Activated CD8-positive, alpha-beta T cell treated with anti-CD3 and anti-CD28 coated beads for 36 hours (primary cell): Measurements from ENCODE around the gene SLC37A4. TPM values are rescaled to one million over a fixed set of nuclear protein-coding genes. Genes with fewer than 3 reads are reported as not detected.

ENCODE experiments used
- ATAC-seq: fragments of 200-7000 bp; cut with Tn5 transposase; one replicate; pipeline ENCODE4 v1.10.0; 2021; ENCODE audit warnings: mild to moderate bottlenecking, moderate library complexity
- CTCF ChIA-PET: fragments of 350-600 bp; sonication (Branson Sonifier 250); formaldehyde crosslinking; loops from one replicate; lab custom pipeline; 2021; ENCODE audit warnings: antibody characterized with exemption; lab: Charles Lee
- POLR2A ChIA-PET: fragments of 350-600 bp; sonication (Branson Sonifier 250); formaldehyde crosslinking; loops from one replicate; lab custom pipeline; 2021; ENCODE audit warnings: antibody characterized with exemption; lab: Charles Lee
- DNase-seq: peaks from one replicate; pipeline ENCODE4 v3.0.0-alpha.2; 2020
- H3K27ac Mint-ChIP-seq: one replicate; pipeline ENCODE4 v1.8.0; 2021; ENCODE audit warnings: mild to moderate bottlenecking, mixed read lengths
- H3K27me3 Mint-ChIP-seq: one replicate; pipeline ENCODE4 v1.8.0; 2021; ENCODE audit warnings: mixed read lengths
- H3K36me3 Mint-ChIP-seq: one replicate; pipeline ENCODE4 v1.8.0; 2021; ENCODE audit warnings: low read depth, mixed read lengths
- H3K4me1 Mint-ChIP-seq: one replicate; pipeline ENCODE4 v1.8.0; 2021; ENCODE audit warnings: low read depth, mixed read lengths
- H3K4me3 Mint-ChIP-seq: one replicate; pipeline ENCODE4 v1.8.0; 2021; ENCODE audit warnings: mild to moderate bottlenecking, moderate library complexity, mixed read lengths
- H3K9me3 Mint-ChIP-seq: one replicate; pipeline ENCODE4 v1.8.0; 2021; ENCODE audit warnings: mixed read lengths
- intact Hi-C: fragments of 100-400 bp; cut with micrococcal nuclease; formaldehyde crosslinking; loops from one replicate; pipeline ENCODE4 v1.10.0; 2022
- total RNA-seq, 2 experiments: library from RNA; stranded (reverse); gene quantifications; one replicate each; pipeline ENCODE4 v1.2.3, GENCODE V29; 2021
- TF ChIP-seq, protein P1 (sequence below): fragments of 200-600 bp; IDR thresholded peaks from one replicate; pipeline ENCODE4 v1.8.0; 2022; ENCODE audit warnings: antibody characterized with exemption, mild to moderate bottlenecking

The SLC37A4 gene
- total RNA-seq, 2 experiments from 2014 or later, result 32.4 to 35.2 TPM

DNA sequence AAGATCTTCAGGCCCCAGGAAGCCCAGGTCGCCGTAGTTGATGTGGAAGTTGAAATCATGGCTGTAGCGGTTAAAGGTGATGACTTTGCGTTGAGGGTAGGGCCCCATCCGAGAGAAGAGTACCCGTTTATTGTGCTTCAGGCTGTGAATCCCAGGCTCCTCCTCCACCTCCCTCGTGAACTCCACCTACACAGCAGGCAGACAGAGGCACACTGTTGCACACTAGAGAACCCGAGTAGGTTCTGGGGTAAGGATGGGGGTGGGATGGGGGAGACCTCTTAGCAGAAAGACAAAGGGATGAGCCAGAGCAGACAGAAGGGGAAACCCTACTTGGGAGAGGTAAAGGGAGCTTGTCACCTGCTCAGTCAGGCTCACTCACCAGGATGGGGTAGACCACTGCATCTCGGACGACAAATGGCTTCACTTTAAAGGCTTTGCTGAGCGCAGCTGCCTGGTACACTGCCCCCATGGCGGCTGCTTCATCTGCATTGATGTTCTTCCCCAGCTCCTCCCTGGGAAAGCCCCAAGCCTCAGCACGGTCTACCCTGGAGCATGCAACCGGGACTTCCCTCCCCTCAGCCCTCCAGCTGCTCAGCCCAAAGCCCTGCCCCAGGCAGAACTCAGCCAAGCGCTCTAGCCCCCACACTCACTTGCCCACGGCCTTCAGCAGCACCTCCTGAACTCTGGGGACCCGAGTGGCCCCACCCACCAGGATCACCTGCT, 20.9 kb upstream of the SLC37A4 start:
- ATAC-seq, result peak; percentile 28
- Mint-ChIP-seq H3K9me3 (no peaks in the 10 kb centered on the region), H3K4me3 (no peak overlapping the region), H3K4me1 (peaks cover 37% of the 10 kb centered on the region), H3K27ac (peak overlapping the region; percentile 55), H3K27me3 (no peaks in the 10 kb centered on the region), H3K36me3 (peaks cover 73% of the 10 kb centered on the region)
- TF ChIP-seq, protein P1, sequence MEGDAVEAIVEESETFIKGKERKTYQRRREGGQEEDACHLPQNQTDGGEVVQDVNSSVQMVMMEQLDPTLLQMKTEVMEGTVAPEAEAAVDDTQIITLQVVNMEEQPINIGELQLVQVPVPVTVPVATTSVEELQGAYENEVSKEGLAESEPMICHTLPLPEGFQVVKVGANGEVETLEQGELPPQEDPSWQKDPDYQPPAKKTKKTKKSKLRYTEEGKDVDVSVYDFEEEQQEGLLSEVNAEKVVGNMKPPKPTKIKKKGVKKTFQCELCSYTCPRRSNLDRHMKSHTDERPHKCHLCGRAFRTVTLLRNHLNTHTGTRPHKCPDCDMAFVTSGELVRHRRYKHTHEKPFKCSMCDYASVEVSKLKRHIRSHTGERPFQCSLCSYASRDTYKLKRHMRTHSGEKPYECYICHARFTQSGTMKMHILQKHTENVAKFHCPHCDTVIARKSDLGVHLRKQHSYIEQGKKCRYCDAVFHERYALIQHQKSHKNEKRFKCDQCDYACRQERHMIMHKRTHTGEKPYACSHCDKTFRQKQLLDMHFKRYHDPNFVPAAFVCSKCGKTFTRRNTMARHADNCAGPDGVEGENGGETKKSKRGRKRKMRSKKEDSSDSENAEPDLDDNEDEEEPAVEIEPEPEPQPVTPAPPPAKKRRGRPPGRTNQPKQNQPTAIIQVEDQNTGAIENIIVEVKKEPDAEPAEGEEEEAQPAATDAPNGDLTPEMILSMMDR, result no peak
- ChIA-PET POLR2A (interaction anchor here (0.6 to 1.9 kb wide), 7 partner anchors 9 to 1826 kb away, joined by 3 to 9 read pairs (median 3); partner anchors contain the start of gene SLC37A4), CTCF (no interaction called here)
- DNase-seq, result peak; percentile 34
- intact Hi-C loops, result no loop called here

DNA sequence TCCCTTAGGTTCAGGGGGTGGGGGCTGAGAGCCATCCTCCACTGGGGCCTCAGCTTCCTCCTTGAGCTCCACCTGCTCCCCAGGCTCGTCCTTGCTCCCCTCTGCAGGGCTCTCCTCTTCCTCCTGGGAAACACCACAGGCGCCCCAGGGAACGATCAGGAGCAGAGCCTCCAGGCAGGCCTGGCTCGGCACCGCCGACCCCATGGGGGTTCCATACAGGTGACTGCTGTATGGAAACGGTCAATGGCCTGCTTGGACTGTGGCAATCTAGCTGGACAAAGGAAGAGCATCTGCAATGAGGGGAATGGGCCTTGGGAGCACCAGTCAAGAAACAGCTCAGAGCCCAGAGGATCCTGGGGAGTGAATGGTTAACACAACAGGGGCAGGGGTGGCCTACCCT, 18.4 kb upstream of the SLC37A4 start:
- intact Hi-C loops, result no loop called here
- DNase-seq (no peak), ATAC-seq (no peak)
- Mint-ChIP-seq H3K4me3 (no peak overlapping the region), H3K27me3 (no peaks in the 10 kb centered on the region), H3K27ac (no peak overlapping the region), H3K4me1 (peaks cover 21% of the 10 kb centered on the region), H3K9me3 (no peaks in the 10 kb centered on the region), H3K36me3 (peaks cover 61% of the 10 kb centered on the region)
- ChIA-PET CTCF (interaction anchor here (2.0 kb wide), 1 partner anchor 18 kb away, joined by 7 read pairs; the partner anchor contains the start of gene SLC37A4), POLR2A (interaction anchor here (0.6 kb wide), 1 partner anchor 45 kb away, joined by 3 read pairs; no protein-coding TSS in a partner anchor)
- TF ChIP-seq, protein P1, result no peak

GRCh38 chr11:119048644-119049043, 18.0 kb upstream of the SLC37A4 start:
- H3K36me3 Mint-ChIP-seq, result peaks cover 57% of the 10 kb centered on the region
- TF ChIP-seq, protein P1, result no peak
- H3K9me3 Mint-ChIP-seq, result no peaks in the 10 kb centered on the region
- CTCF ChIA-PET, result interaction anchor here (2.0 kb wide), 1 partner anchor 17 kb away, joined by 7 read pairs; the partner anchor contains the start of gene SLC37A4
- H3K27ac Mint-ChIP-seq, result no peak overlapping the region
- intact Hi-C loops, result no loop called here
- H3K27me3 Mint-ChIP-seq, result no peaks in the 10 kb centered on the region
- no peak for ATAC-seq
- POLR2A ChIA-PET, result interaction anchor here (0.6 to 2.0 kb wide), 5 partner anchors 8 to 65 kb away, joined by 3 to 10 read pairs (median 3); partner anchors contain the start of gene HYOU1
- H3K4me1 Mint-ChIP-seq, result peaks cover 21% of the 10 kb centered on the region
- H3K4me3 Mint-ChIP-seq, result no peak overlapping the region
- no peak for DNase-seq

DNA sequence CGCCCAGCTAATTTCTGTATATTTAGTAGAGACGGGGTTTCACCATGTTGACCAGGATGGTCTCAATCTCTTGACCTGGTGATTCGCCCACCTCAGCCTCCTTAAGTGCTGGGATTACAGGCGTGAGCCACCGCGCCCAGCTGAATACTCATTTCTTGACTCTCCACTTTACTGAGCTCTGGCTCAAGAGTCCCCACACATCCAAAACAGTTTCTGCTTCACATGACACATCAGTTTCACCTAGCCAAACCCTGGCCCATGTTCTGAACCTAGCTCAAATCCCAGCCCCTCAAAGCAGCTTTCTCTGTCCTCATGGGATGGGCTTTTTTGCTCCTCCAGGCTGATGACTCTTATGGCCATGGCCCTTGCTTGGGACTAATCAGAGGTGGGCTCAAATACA, 16.5 kb upstream of the SLC37A4 start:
- ChIA-PET CTCF (interaction anchor here (1.2 to 2.0 kb wide), 2 partner anchors 9 to 16 kb away, joined by 6 to 7 read pairs; partner anchors contain the start of gene SLC37A4), POLR2A (interaction anchor here (1.0 to 2.0 kb wide), 4 partner anchors 9 to 48 kb away, joined by 3 to 10 read pairs (median 6); partner anchors contain the start of gene HYOU1)
- Mint-ChIP-seq H3K27me3 (no peaks in the 10 kb centered on the region), H3K4me1 (peaks cover 12% of the 10 kb centered on the region), H3K36me3 (peaks cover 44% of the 10 kb centered on the region), H3K9me3 (no peaks in the 10 kb centered on the region), H3K27ac (no peak overlapping the region), H3K4me3 (no peak overlapping the region)
- TF ChIP-seq, protein P1, result no peak
- DNase-seq, result no peak
- intact Hi-C loops, result no loop called here
- ATAC-seq, result no peak

DNA sequence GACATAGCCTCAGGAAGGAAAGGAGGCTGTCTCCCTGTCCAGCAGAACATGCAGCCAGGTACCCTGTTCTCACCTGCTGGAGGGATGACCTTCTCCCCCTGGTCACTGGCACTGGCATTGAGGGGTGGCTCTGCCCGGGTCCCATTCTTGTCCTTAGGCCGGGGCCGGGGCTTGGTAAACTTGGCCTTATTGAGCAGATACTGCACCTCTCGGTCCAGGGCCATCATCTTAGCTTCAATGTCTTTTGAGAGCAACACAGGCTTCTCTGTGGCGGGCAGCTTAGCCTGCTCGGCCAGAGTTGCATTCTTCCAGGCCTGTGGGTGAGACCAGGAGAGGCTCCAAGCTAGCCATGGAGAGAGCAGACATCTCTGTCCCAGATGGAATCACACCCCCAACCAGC, 15.8 kb upstream of the SLC37A4 start:
- peaks cover 13% of the 10 kb centered on the region for H3K4me1 Mint-ChIP-seq
- H3K27ac Mint-ChIP-seq, result no peak overlapping the region
- H3K27me3 Mint-ChIP-seq, result no peaks in the 10 kb centered on the region
- no peaks in the 10 kb centered on the region for H3K9me3 Mint-ChIP-seq
- TF ChIP-seq, protein P1, result no peak
- DNase-seq (no peak), ATAC-seq (no peak)
- POLR2A ChIA-PET, result interaction anchor here (0.8 to 4.1 kb wide), 4 partner anchors 9 to 35 kb away, joined by 3 to 26 read pairs (median 7); partner anchors contain the start of gene HYOU1
- H3K36me3 Mint-ChIP-seq, result peaks cover 40% of the 10 kb centered on the region
- intact Hi-C loops, result no loop called here
- CTCF ChIA-PET, result no interaction called here
- no peak overlapping the region for H3K4me3 Mint-ChIP-seq
